T-cell (primary cell): Measurements from ENCODE around the gene FBXO34. TPM values are rescaled to one million over a fixed set of nuclear protein-coding genes. Genes with fewer than 3 reads are reported as not detected.

Source experiments
- ATAC-seq, 4 experiments: fragments of 200-7000 bp in 3 of 4; fragments of 150-1000 bp in 1 of 4; cut with Tn5 transposase; replicated peaks in 1 of 4; 1 replicate in 3 of 4; 2 replicates in 1 of 4; pipeline ENCODE4 v1.10.0; 2021; ENCODE audit warnings: moderate library complexity in 3 of 4, mild to moderate bottlenecking in 2 of 4, moderate number of reproducible peaks in 1 of 4
- CTCF ChIA-PET, 2 donors: fragments of 300-600 bp; sonication (Branson Sonifier 250); formaldehyde crosslinking; loops; one replicate each; lab custom pipeline; 2022; ENCODE audit warnings: antibody characterized with exemption in 2 of 2; lab: Charles Lee
- POLR2A ChIA-PET, 2 donors: fragments of 300-600 bp; sonication (Branson Sonifier 250); formaldehyde crosslinking; loops; one replicate each; lab custom pipeline; 2022; ENCODE audit warnings: antibody characterized with exemption in 2 of 2; lab: Charles Lee
- DNase-seq, 35 experiments: peaks; one replicate each; pipeline versions ENCODE4 v3.0.0 to v3.0.0-alpha.2; 2013 to 2023
- H3K27ac ChIP-seq: one replicate; pipeline ENCODE4 v1.5.1; 2013; ENCODE audit warnings: low read length
- H3K27me3 ChIP-seq, 2 experiments: replicated peaks in 1 of 2; 1 replicate in 1 of 2; 2 replicates in 1 of 2; pipeline versions ENCODE4 v1.6.1 to v1.7.0; 2013; ENCODE audit warnings: low read length in 1 of 2, mixed read lengths in 1 of 2; ENCODE audit not compliant: control insufficient read depth in 2 of 2, insufficient read depth in 2 of 2; ENCODE audit errors: extremely low read depth in 1 of 2
- H3K36me3 ChIP-seq, 2 donors: 1 replicate in 1 of 2; 2 replicates in 1 of 2; pipeline versions ENCODE4 v1.6.1 to v1.7.0; 2013; ENCODE audit warnings: low read length in 1 of 2; ENCODE audit not compliant: control insufficient read depth in 2 of 2, insufficient read depth in 1 of 2; ENCODE audit errors: extremely low read depth in 1 of 2
- H3K4me1 ChIP-seq, 2 experiments: 1 replicate in 1 of 2; 2 replicates in 1 of 2; pipeline versions ENCODE4 v1.6.1 to v1.7.0; 2013; ENCODE audit warnings: low read length in 2 of 2, mixed read lengths in 1 of 2; ENCODE audit not compliant: insufficient read depth in 2 of 2, control insufficient read depth in 1 of 2; ENCODE audit errors: extremely low read depth in 1 of 2
- H3K4me3 ChIP-seq, 2 donors: 1 replicate in 1 of 2; 2 replicates in 1 of 2; pipeline versions ENCODE4 v1.5.1 to v1.7.0; 2013; ENCODE audit warnings: mild to moderate bottlenecking in 2 of 2, low read length in 1 of 2, moderate library complexity in 1 of 2; ENCODE audit not compliant: control insufficient read depth in 1 of 2; ENCODE audit errors: extremely low read depth in 1 of 2
- H3K9me3 ChIP-seq: 2 replicates; pipeline ENCODE4 v1.7.0; 2013
- H3K27ac Mint-ChIP-seq, 2 donors: one replicate each; pipeline ENCODE4 v1.8.0; 2020 to 2021; ENCODE audit warnings: mild to moderate bottlenecking in 2 of 2, mixed read lengths in 2 of 2
- H3K27me3 Mint-ChIP-seq, 2 donors: one replicate each; pipeline ENCODE4 v1.8.0; 2021 to 2022; ENCODE audit warnings: mixed read lengths in 2 of 2
- H3K36me3 Mint-ChIP-seq: one replicate; pipeline ENCODE4 v1.8.0; 2021; ENCODE audit warnings: mixed read lengths
- H3K4me1 Mint-ChIP-seq, 3 donors: one replicate each; pipeline ENCODE4 v1.8.0; 2020 to 2022; ENCODE audit warnings: mixed read lengths in 3 of 3, mild to moderate bottlenecking in 1 of 3
- H3K4me3 Mint-ChIP-seq, 3 donors: one replicate each; pipeline ENCODE4 v1.8.0; 2020 to 2022; ENCODE audit warnings: mild to moderate bottlenecking in 3 of 3, mixed read lengths in 3 of 3, moderate library complexity in 3 of 3
- H3K9me3 Mint-ChIP-seq, 3 donors: one replicate each; pipeline ENCODE4 v1.8.0; 2020 to 2022; ENCODE audit warnings: mixed read lengths in 3 of 3
- WGBS: methylation state at CpG from one replicate; pipeline ENCODE4 v1.1.5; 2013; ENCODE audit warnings: missing lambda C conversion rate; ENCODE audit not compliant: insufficient coverage; 5-methylcytosine and 5-hydroxymethylcytosine counted together
- total RNA-seq, 35 experiments: library from RNA in 6 of 35; stranded (reverse) in 6 of 35; fragments of 120-200 nt in 1 of 35; gene quantifications; one replicate each; pipeline versions ENCODE4 v1.2.1 to v1.2.4 and lab custom pipeline; 2013 to 2026

Gene FBXO34
- total RNA-seq, 5 donors from 2014 or later (not counting 1 experiment from before 2014, with no cell fraction given), result 22.1 to 36.9 (median 28.7) TPM

DNA sequence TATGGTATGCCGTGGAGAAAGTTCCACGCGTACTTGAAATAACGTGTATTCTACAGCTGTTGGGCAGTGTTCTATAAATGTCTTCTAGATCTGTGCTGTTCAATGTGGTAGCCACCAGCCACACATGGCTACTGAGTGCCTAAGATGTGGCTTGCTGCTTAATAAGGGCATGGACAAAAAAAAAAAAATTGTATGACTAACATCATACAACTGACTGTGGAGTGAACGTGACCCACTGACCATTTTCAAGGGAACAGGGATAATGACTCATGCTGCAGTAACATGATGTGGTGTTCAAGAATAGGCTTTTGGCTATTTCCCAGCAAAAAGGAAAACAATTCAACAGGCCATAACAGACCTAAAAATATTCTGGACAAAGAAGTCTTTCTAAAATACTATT, 127.5 kb downstream of the FBXO34 start:
- no peak for DNase-seq
- ChIA-PET CTCF (no interaction called here), POLR2A (interaction anchor here in 1 of 2 donors (0.6 kb wide), 1 partner anchor 8 kb away, joined by 3 read pairs; no protein-coding TSS in a partner anchor)
- no peaks in the 10 kb centered on the region for H3K27me3 ChIP-seq
- no peak overlapping the region for H3K27ac Mint-ChIP-seq
- peaks cover 0 to 15% of the 10 kb centered on the region in 2 donors for H3K36me3 ChIP-seq
- no peaks in the 10 kb centered on the region for H3K4me1 ChIP-seq
- H3K4me3 ChIP-seq, result no peak overlapping the region
- WGBS, result 100% methylated on average over 4 of the region's 5 CpGs
- H3K36me3 Mint-ChIP-seq, result peaks cover 29% of the 10 kb centered on the region
- H3K9me3 Mint-ChIP-seq, result no peaks in the 10 kb centered on the region
- no peak overlapping the region for H3K27ac ChIP-seq
- H3K27me3 Mint-ChIP-seq, result no peaks in the 10 kb centered on the region
- no peaks in the 10 kb centered on the region for H3K9me3 ChIP-seq
- peaks cover 26 to 33% (median 28%) of the 10 kb centered on the region in 3 donors for H3K4me1 Mint-ChIP-seq
- H3K4me3 Mint-ChIP-seq, result no peak overlapping the region
- ATAC-seq, result no peak

DNA sequence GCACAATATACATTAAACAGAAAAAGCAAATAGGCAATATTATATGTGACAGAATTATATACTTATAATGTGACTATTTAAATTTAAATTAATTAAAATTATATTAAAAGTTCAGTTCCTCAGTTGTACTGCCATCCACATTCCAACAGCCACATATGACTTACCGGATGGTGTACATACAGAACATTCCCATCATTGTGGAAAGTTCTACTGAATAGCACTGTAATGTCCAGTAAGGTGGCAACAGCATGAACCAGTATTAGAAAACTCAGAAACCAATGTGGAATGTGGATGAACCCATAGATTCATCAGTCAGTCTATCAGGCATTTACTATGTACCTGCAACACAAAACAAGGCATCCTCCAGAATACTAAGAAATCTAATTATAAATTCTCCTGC, 128.0 kb downstream of the FBXO34 start:
- Mint-ChIP-seq H3K4me3 (no peak overlapping the region), H3K4me1 (peaks cover 29 to 36% (median 31%) of the 10 kb centered on the region in 3 donors), H3K36me3 (peaks cover 29% of the 10 kb centered on the region), H3K27ac (no peak overlapping the region), H3K9me3 (no peaks in the 10 kb centered on the region), H3K27me3 (no peaks in the 10 kb centered on the region)
- no peaks in the 10 kb centered on the region for H3K4me1 ChIP-seq
- DNase-seq (no peak), ATAC-seq (no peak)
- peaks cover 0 to 15% of the 10 kb centered on the region in 2 donors for H3K36me3 ChIP-seq
- no peak overlapping the region for H3K4me3 ChIP-seq
- H3K9me3 ChIP-seq, result no peaks in the 10 kb centered on the region
- WGBS, result 80% methylated on average over 1 of the region's 1 CpG
- ChIA-PET POLR2A (no interaction called here), CTCF (no interaction called here)
- no peak overlapping the region for H3K27ac ChIP-seq
- H3K27me3 ChIP-seq, result no peaks in the 10 kb centered on the region

DNA sequence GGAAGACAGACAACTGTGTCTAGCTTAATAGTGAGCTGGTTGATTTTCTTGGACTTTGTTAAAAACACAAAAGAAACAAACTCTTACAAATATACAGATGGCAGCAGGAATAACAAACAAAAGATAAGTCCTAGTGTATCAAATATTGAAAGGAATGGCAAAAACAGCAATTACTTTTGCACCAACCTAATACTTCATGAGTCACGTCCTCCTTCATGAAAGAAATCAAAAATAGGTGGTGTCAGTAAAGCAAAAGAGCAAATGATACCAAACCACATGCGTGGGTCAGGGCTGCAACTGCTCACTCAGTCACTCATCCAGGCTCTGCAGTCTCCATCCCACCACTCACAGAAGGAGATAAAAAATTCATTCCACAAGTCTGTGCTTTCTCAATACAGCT, 128.6 kb downstream of the FBXO34 start:
- peaks cover 23% of the 10 kb centered on the region for H3K36me3 Mint-ChIP-seq
- POLR2A ChIA-PET, result no interaction called here
- Histone ChIP-seq H3K9me3 (no peaks in the 10 kb centered on the region), H3K36me3 (peaks cover 0 to 9% of the 10 kb centered on the region in 2 donors), H3K27me3 (no peaks in the 10 kb centered on the region), H3K4me1 (no peaks in the 10 kb centered on the region), H3K4me3 (no peak overlapping the region), H3K27ac (no peak overlapping the region)
- no peaks in the 10 kb centered on the region for H3K27me3 Mint-ChIP-seq
- no peaks in the 10 kb centered on the region for H3K9me3 Mint-ChIP-seq
- no peak overlapping the region for H3K27ac Mint-ChIP-seq
- H3K4me3 Mint-ChIP-seq, result no peak overlapping the region
- peaks cover 36 to 43% (median 38%) of the 10 kb centered on the region in 3 donors for H3K4me1 Mint-ChIP-seq
- DNase-seq, result no peak
- no CpG with 5 or more reads among the region's 2 CpGs for WGBS
- ATAC-seq, result no peak
- CTCF ChIA-PET, result no interaction called here

GRCh38 chr14:55401751-55402150, 130.5 kb downstream of the FBXO34 start:
- no CpG with 5 or more reads among the region's 6 CpGs for WGBS
- CTCF ChIA-PET, result no interaction called here
- POLR2A ChIA-PET, result no interaction called here

More at GRCh38 chr14:55401751-55402150, 130.5 kb downstream of the FBXO34 start:
- Mint-ChIP-seq H3K36me3 (peaks cover 10% of the 10 kb centered on the region), H3K9me3 (no peaks in the 10 kb centered on the region), H3K27ac (no peak overlapping the region), H3K27me3 (no peaks in the 10 kb centered on the region), H3K4me1 (peaks cover 49 to 60% (median 52%) of the 10 kb centered on the region in 3 donors), H3K4me3 (no peak overlapping the region)
- Histone ChIP-seq H3K9me3 (no peaks in the 10 kb centered on the region), H3K36me3 (no peaks in the 10 kb centered on the region), H3K4me3 (no peak overlapping the region), H3K4me1 (no peaks in the 10 kb centered on the region), H3K27me3 (no peaks in the 10 kb centered on the region), H3K27ac (no peak overlapping the region)
- DNase-seq (no peak), ATAC-seq (no peak)

Other genes starting within 250 kb of the FBXO34 start
- 1 to 10 TPM; 2.5 to 6.1 (median 4.9) TPM for gene WDHD1, start 244.3 kb upstream of the FBXO34 start, total RNA-seq
- 10 to 100 TPM; 16.7 to 26.4 (median 21.1) TPM for gene SOCS4, start 244.2 kb upstream of the FBXO34 start, total RNA-seq
- gene MAPK1IP1L, start 219.8 kb upstream of the FBXO34 start, total RNA-seq, result 100 to 1,000 TPM in 2 of 5 donors, 10 to 100 TPM in 3; 68.7 to 153 (median 73.4) TPM
- gene LGALS3, start 142.2 kb upstream of the FBXO34 start, total RNA-seq, result 10 to 100 TPM in 4 of 5 donors, 1 to 10 TPM in 1; 4.1 to 57.7 (median 35.8) TPM
- gene DLGAP5, start 79.8 kb upstream of the FBXO34 start, total RNA-seq, result 1 to 10 TPM in 1 of 5 donors, under 1 TPM in 4; 0.41 to 1.3 (median 0.73) TPM
- 10 to 100 TPM; 13.2 to 18.1 (median 17.3) TPM for gene ATG14, start 140.4 kb downstream of the FBXO34 start, total RNA-seq
- gene TBPL2, start 169.2 kb downstream of the FBXO34 start, total RNA-seq, result not detected